Stimulated activated CD4-positive, alpha-beta T cell treated with anti-CD3 and anti-CD28 coated beads, Interleukin-12 subunit alpha, Interleukin-12 subunit beta, amount 100 ng/mL, for 4 hours (primary cell): ENCODE data around the gene FUZ.

Experiments
- DNase-seq: peaks from one replicate; pipeline ENCODE4 v3.0.0-alpha.2; 2020

FUZ gene

DNA sequence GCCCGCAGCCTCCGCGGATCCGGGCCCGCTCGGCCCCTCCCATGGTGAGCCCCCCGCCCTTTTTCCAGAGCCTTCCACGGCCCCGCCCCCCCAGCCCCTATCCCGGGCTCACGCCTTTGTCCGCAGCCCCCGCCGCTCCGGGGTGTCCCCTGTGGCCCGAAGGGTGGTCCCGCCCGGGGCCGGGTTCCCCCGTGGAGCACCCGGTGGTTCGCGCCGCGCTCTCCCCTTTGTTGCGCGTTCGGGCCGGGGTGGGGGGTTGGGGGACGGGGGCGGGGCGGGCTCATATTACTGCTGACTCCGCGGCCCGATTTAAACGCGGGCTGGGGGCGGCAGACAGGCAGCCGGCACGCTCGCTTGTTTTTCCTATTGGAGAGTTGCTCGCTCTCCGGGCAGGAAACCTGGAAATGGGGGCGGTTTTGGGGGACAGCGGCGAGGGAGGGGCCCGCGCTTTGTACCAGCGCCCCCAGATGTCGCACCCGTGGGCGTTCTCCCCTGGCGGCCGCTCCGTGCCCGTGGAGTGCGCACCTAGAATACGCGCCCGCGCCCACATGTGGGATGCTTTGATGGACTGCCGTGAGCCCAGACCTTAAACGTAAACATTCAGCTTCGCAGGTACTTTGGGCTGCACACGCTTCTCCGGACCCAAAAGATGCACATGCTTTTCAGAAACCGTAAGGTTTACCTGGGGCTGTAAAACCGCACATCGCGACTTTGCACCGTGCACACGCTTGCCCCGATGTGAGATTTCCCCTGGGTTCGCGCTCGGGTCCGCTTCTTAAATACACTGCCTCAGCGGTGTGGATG, 38.6 kb upstream of the FUZ start:
- no peak for DNase-seq

DNA sequence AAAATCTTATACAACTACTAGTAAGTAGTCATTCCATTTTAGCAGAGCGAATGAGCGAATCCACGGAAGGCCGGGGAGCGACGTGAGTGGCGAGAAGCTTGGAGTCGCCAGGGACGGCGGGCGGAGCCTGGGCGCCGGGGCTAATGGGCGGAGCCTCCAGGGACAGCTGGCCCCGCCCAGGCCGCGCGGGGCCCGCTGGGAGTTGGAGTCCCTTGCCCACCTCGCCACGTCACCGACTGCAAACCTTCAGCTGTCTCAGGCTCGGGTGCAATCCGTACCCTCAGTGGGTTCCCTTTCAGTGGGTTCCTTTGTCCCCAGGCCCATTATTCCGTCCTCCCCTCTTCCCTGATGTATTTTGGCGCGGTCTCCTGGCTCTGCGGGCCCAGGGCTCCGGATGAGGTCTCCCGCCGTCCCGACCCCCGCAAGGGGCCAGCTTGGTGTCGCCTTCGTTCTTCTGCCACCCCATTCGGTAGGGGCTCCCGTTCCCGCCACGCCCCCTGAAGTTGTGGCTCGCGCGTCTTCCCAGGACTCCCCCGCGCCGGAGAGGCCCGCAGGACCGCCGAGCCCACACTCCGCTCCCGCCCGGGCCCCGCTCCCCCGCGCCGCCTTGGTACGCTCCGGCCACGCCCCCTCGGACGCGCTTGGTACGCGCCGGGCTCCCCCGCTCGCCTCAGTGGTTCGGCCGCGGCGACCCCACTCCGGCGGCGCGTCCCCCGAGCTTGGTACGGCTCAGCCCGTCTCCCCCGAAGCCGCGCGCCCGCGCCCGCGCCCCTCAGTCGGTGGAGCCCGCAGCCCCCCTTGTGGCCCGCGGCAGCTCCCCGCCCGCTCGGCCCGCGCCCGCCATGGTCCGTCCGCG, 37.6 kb upstream of the FUZ start, which contains the start of gene PTOV1:
Gene PTOV1, plus strand, starts transcription at position 673 of the 856 bp plus-strand sequence.
- DNase-seq: peak; percentile 86

DNA sequence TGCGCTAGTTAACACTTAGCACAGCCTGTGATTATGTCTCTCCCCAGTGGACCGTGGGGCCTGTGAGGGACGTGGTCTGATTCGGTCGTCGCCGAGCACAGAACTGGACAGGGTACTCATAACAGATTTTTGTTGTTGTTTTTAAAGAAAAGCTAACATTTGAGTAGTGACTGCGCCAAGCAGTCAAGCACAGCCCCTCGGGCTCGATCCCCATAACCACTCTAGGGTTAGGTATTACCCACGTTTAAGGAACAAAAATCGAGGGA, 37.1 kb upstream of the FUZ start:
- no peak for DNase-seq

DNA sequence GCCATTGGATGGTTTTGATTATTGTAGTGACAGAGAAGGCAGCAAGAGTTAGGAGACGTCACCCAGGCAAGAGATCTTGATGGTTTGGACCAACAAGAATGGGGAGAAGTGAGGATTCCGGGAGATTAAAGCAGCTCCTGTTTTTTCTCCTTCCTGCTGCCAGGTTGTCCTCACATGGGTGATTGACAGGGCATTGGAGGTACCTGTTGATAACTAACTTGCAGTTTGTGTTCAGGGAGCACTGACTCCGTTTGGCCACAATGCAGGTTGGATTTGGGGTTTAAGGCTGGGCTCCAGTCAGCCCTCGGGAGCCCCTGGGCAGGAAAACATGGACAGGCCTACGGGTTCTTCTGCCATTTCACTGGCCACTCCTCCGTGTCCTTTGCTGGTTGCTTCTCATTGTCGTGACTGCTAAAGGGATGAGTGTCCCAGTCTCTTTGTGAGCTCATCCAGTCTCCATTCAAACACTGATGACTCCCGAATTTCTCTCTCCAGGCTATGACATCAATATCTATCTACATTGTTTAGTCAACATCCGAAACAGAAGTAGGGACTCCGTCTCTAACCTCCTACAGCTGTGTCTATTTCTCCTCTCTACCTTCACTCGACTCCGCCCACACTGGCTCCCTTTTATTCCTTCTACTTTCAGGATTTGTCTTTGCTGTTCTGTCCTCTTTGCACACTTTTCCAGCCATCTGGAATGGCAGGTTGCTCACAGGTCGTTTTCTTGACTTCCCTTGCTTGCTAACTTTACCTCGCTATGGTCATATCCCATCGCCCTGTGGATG, 36.5 kb upstream of the FUZ start:
- DNase-seq: no peak

DNA sequence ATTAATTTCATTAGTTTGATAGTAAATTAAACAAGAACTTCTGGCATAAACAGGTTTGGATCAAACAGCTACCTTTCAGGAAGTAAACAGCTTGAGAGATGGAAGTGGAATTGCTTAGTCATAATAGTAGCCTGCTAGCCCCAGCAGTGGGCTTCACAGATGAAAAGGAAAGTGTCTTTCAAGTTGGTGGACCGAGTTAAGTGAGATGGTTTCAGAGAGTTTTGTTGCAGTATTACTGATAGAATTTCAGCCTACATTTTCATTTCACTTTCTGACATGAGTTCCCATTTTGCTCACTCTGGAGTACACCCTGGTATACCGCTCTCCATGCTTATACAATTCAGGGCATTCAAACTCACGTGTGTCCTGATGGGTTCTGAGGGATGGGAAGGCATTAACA, 35.8 kb upstream of the FUZ start:
- no peak for DNase-seq

DNA sequence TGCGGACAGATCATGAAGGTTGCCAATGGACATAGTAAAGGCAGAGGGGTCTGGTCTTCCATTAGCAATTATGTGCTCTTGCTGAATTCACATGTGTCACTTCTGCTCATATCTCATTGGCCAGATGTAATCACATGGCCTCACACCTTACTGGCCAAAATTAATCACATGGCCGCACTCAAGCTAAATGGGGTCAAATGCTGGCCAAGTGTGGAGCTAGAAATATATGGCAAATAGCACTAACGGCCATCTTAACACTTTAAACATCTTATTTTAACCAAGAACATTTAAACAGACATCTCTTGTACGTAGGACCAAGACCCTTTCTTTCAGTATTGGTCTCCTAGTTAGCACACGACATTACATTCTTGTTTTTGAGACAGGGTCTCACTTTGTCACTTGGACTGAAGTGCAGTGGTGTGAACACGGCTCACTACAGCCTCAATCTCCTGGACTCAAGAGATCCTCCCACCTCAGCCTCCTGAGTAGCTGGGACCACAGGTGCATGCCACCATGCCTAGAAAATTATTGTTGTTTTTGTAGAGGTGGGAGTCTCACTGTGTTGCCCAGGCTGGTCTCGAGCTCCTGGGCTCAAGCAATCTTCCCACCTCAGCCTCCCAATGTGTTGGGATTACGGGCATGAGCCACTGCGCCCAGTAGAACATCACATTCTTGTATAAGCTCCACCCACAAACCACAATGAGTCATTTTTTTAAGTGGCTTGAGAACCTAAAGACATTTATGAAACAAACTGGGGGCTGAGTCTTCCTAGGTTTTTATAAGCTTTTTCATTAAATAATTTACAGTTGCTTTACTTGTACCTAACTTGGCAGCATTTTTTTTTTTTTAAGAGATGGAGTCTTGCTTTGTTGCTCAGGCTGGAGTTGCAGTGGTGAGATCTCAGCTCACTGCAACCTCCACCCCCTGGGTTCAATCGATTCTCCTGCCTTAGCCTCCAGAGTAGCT, 34.9 kb upstream of the FUZ start:
- no peak for DNase-seq

DNA sequence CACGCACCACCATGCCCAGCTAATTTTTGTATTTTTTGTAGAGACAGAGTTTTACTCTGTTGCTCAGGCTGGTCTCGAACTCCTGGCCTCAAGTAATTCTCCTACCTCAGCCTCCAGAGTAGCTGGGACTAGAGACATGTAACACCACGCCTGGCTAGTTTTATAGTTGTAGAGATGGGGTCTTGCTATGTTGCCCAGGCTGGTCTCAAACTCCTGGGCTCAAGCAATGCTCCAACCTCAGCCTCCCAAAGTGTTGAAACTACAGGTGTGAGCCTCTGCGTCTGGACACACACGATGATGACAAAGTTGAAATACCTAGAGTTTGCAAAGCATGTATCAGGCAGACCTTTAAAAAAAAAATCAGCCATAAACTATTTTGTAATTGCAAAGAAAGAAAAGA, 33.3 kb upstream of the FUZ start:
- DNase-seq: no peak

DNA sequence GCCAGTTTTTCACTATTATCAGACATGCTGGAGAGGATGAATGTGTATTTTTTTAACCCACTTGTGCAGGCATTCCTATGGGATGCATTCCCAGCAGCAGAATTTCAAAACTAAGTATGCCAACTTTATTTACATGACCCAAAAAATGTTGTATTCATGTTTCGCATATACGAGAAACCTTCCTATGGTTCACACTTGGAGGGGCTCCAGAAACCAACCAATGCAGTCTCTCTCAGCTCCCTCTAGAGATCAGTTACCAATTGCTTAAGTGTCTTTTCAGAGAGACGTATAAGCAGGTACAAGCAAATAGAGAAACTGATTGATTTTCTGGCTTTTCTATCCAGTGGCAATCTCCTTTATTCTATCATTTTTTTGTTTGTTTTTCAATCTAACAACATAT, 32.3 kb upstream of the FUZ start:
- no peak for DNase-seq

DNA sequence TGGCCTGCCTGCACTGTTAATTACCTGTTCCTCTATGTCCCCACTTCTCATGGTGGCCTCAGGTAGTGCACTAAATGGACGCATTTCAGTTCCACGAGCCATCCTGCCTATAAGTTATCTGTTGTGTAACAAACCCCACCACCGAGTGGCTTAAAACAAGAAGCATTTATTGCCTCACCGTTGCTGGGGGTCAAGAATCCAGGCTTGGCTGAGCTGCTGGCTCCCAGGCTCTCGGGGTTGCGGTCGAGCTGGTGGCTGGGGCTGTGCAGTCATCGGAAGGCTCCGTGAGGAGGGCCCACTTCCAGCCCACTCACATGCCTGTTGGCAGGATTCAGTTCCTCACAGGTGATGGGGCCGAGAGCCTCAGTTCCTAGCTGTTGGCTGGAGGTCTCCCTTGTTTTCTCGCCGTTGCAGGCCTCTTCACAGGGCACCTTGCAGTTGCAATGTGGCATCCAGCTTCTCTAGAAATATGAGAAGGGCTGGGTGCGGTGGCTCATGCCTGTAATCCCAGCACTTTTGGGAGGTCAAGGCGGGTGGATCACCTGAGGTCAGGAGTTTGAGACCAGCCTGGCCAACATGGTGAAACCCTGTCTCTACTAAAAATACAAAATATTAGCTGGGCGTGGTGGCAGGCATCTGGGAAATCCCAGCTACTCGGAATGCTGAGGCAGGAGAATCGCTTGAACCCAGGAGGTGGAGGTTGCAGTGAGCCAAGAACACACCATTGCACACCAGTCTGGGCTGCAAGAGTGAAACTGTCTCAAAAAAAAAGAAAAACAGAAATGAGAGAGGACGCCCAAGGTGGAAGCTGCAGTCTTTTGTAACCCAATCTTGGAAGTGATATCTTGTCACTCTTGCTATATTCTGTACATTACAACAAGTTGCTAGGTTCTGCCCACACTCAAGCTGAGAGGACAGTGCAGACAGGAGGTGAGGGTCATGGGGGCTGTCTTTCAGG, 31.3 kb upstream of the FUZ start:
- DNase-seq: no peak

DNA sequence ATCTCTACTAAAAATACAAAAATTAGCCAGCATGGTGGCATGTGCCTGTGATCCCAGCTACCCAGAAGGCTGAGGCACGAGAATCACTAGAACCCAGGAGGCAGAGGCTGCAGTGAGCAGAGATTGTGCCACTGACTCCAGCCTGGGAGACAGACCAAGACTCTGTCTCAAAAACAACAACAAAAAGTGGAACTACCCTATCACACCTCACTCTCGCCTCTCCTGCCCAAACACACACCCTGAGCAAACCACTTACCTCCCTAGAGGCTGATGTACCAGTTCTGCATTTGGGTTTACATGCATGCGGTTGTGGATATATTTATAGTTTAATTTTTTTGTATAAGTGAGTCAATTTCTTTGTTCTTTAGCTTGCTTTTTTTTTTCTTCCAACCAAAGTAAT, 30.2 kb upstream of the FUZ start:
- DNase-seq: no peak

DNA sequence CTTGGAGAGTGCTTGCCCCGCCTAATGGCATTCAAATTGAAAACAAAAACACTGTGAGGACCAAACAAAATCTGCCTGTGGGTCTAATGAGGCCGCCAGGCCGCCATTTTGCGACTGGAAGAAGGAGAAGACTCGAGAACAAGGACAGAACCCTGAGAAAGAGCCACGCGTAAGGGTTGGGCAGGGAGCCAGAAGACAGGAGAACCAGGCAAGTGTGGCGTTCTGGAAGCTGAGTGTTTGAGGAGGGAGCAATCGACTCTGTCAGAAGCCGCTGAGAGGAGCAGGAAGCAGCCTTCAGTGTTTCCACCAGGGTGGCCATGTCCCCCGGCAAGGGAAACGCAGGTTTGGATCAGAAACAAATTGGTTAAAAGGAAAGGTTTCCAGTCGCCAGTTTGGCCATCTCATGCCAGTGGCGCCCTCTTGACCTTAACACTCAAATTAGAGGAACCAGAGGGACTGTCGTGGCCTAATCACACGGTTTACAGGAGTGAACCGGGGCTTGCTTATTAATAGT, 27.7 kb upstream of the FUZ start:
- no peak for DNase-seq

DNA sequence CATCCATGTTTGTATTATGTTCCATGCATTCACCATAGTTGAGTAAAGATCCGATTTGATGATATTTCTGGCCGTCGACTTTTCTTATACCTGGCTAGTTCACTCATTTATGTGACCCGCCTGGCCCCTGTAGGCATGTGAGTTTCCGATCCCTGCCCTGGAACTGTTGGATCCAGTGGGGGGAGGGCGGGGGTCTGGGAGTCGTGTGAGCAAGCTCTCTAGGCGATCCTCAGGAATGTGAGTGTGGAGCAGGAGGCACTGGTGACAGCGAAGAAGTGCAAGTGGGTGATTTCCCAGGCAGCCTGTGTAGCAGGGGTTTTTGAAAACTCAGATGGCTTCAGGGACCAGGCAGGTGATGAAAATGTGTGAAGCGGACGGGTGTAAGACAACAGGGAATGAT, 27.2 kb upstream of the FUZ start:
- DNase-seq: no peak

DNA sequence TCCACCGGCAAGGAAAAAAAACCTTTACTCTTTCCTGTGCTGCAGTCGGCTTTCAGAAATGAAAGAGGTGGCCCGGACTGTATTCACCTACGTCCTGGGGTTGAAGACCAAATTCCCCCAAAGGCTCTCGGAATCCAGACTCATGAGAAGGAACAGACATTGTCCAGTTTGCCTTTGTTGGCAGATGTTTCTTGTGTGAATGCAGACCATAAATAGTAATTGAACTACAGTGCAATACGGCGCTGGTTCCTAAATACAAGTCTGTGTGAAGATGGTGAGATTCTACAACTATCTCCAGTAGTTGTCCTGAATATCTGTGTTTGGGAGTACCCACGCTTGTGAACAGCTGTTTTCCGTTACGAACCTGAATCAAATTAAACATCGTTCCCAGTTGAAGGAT, 26.6 kb upstream of the FUZ start:
- no peak for DNase-seq

DNA sequence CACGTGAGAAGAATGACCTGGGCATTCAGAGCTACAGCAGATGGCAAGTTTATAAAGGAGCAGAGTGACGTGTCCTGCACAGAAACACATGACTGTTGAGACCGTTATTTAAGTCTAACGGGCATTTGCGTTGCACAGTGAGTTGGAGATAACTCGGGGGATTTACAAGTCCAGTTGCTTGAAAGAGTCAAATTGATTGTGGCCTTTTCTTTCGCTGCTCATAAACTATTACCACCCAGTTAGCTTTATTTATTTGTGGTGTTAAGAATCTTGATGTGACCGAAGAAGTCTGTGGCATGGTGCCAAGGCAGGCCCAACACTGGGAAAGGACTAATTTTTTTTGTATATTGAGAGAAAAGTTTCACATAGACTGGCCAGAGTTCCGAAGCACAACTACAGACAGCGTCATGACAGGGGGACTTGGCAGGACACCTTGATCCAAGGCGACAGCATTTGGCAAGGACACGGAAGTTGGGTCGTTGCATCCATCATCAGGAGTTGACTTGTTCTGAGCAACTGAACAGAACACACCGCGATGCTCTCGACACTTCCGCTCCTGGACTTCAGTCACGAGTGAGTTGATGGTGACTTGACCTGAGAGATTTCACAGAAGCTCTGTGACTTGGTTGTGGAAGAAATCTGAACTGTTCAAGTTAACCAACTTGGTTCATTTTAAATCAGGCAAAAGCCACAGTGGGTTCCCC, 25.9 kb upstream of the FUZ start:
- no peak for DNase-seq

DNA sequence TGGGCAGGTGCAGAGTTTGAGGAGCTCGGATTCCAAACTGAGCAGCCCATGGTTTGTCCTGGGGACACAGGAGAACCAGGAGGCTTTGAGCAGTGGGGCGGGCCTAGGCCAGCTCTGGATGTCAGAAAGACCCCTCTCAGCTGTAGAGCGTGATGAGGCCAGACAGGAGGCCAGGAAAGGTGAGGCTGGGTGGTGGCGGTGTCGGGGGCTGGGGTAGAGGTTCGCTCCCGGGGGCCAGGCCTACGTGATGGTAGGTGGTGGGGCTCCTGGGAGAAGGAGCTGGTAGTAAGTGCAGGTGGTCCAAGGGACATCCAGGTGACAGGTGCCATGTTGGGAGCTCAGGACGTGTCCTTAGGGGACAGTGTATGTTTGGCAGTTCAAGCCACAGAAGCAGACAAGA, 24.3 kb upstream of the FUZ start:
- DNase-seq: no peak

DNA sequence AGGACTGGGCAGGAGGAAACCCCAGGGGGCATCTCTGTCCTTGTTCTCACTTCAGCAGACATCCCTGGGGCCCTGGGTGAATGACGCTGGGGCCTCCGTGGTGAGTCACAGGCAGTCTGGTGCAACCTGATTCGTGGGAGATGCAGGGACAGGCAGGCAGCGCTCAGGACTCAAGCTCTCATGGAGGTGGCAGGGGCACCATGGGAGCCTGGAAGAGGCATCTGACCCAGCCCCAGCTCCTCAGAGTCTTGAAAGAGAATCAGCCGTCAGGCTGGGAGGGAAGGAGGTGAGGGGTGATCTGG, 23.9 kb upstream of the FUZ start:
- DNase-seq: no peak

DNA sequence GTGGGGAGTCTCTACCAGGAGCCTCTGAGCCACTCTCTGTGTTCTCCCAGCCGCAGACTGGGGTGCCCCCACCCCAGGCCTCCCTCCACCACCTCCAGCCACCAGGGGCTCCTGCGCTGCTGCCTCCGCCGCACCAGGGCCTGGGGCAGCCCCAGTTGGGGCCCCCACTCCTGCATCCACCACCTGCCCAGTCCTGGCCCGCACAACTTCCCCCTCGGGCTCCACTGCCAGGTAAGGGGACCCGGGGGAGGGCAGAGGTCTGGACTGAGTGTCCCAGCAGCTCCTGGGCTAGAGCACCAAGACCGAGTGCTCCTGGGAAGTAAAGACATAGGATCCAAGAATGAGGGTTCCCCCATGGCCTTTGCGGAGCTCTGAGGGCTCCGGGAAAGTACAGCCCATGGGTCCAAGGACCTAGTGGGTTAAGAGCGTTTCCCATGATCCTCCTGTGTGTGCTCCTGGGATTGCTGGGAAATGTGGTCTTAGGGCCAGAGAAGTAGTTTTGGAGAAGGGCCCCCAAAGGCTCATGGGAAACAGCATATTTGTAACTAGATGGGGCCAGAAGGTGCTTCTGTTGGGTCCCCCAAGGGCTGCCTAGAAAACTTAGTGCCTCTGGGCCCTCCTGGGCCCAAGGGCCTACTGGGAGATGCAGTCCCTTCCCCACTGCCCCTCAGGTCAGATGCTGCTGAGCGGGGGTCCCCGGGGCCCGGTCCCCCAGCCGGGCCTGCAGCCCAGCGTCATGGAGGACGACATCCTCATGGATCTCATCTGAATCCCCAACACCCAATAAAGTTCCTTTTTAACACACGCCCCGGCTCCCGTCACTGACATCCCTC, 23.3 kb upstream of the FUZ start:
- DNase-seq: no peak

DNA sequence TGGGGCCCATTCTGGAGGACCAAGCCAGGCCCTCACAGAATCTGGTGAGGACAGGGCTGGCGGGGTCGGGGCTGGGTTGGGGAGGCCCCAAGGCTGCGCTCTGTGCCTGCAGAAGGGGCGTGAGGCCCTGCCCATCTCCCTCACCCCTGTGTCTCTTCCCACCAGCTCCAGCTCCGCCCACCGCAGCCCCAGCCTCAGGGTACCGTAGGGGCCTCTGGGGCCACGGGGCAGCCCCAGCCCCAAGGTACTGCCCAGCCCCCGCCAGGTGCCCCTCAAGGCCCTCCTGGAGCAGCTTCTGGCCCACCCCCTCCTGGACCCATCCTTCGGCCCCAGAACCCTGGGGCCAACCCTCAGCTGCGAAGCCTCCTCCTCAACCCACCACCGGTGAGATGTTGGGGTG, 22.5 kb upstream of the FUZ start:
- DNase-seq: no peak

DNA sequence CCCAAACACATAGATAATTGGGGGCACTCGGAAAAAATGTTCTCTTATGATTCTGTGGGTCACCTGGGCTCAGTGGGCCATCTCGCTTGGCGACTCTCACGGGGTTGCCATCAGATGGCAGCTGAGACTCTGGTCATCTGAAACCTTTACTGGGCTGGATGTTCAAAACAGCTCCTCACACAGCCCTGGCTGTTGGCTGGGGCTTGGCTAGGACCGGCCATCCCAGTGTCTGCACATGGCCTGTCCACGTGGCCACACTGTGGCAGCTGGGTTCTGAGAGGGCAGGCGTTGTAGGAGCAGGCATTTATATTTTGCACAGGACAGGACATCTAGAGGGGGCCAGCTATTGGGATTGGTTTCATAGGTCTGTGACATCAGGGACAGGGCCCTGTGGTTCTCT, 20.5 kb upstream of the FUZ start:
- no peak for DNase-seq

DNA sequence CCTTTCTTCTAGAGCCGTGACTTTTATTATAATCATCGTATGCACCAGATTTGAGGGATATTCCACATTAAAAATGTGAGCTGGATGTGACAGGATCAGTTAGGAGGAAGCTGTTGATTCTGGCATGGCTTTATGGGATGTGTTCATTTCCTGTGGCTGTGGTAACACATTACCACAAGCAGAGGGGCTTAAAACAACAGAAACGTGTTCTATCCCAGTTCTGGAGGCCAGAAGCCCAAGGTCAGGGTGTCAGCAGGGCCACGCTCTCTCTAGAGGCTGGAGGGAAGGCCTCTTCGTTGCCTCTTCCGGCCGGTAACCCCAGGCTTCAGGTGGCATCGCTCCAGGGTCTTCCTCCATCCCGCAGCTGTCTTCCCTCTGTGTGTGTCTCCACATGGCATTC, 19.5 kb upstream of the FUZ start:
- DNase-seq: no peak
